NCI-H446 treated with DMSO at 0.1 percent for 48 hours (cell line): Measurements from ENCODE around the gene TMEM225B.
"Not testable (repeated sequence)": the region's sequence is repeated elsewhere in the genome, so short reads cannot be mapped to it uniquely, and the experiment has no call there.

Experiments used
- DNase-seq: peaks from one replicate; lab custom pipeline; 2025; lab: John Stamatoyannopoulos, UW

The TMEM225B gene

GRCh38 chr7:99597762-99598501 is at the start of gene TMEM225B:
TSS of gene TMEM225B (plus strand) at chr7:99598267. CDS start at chr7:99604389, 6,122 bp downstream.
- DNase-seq = no peak

DNA sequence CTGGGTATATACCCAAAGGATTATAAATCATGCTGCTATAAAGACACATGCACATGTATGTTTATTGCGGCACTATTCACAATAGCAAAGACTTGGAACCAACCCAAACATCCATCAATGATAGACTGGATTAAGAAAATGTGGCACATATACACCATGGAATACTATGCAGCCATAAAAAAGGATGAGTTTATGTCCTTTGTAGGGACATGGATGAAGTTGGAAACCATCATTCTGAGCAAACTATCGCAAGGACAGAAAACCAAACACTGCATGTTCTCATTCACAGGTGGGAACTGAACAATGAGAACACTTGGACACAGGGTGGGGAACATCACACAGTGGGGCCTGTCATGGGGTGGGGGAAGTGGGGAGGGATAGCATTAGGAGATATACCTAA is 48.5 kb upstream of the TMEM225B start:
- not testable (repeated sequence) for DNase-seq

DNA sequence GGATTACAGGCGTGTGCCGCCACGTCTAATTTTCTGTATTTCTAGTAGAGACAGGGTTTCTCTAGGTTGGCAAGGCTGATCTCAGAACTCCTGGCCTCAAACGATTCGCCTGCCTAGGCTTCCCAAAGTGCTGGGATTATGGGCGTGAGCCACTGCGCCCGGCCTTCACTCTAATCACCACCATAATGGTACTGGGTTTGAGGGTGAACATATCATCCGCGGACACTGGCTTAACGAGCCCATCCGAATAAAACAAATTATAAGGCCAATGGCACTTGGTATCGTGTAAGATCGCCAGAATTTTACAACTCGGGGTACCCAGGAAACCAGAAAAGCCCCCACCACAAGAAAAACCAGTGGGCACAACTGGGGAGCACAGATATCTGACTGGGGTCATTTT is 46.7 kb upstream of the TMEM225B start:
- DNase-seq = no peak

DNA sequence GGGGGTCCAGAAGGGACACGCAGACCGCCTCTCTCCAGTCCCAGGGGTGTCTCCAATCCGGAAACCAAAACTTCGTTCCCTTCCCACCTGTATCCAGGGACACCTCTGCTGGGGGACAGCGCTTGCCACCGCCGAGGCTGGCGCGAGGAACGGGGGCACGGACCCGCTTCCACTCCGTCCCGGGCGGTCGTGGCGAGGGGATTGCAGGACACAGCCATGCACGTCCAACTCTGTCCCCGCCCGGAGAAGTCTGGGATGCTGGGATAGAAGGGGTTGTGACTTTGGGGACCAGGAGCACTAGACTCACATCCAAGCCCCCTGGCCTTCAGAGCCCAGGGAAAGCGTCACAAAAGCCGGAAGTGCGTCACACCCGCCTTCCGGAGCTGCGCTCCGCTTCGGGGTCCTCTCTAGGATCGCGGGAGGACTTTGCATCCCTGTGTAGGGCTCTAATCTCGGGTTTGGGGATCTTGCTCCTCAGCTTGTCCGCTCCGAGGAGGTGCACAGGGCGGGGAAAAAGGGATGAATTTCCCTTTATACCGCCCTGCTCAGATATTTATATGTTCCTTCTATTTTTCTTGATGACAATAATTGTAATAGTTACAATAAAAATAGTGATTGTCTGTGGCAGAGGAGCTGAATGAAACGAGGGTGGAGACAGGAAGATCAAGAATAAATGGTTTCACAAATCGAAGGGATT is 46.2 kb upstream of the TMEM225B start, which contains the start of gene FAM200A:
TSS of gene FAM200A (minus strand) at position 348 of the 697 bp plus-strand sequence. CDS start 3,707 bp downstream, outside the sequence.
- peak; percentile 59 for DNase-seq

- DNase-seq = no peak
Measured at GRCh38 chr7:99553039-99553438, 45.0 kb upstream of the TMEM225B start.

DNA sequence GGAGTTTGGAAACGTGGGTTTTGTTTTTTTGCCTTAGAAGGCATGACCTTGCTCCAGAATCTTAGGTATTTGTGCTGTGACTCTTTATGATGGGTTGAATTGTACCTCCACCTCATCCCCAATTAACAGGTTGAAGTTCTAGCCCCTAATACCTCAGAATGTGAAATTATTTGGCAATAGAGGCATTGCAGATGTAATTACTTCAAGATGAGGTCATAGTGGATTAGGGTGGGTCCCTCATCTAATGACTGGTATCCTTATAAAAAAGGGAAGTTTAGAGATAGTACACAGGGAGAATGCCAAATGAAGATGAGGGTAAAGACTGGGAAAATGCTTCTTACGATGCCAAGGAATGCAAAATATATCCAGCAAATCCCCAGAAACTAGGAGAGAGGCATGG is 43.1 kb upstream of the TMEM225B start:
- no peak for DNase-seq

DNA sequence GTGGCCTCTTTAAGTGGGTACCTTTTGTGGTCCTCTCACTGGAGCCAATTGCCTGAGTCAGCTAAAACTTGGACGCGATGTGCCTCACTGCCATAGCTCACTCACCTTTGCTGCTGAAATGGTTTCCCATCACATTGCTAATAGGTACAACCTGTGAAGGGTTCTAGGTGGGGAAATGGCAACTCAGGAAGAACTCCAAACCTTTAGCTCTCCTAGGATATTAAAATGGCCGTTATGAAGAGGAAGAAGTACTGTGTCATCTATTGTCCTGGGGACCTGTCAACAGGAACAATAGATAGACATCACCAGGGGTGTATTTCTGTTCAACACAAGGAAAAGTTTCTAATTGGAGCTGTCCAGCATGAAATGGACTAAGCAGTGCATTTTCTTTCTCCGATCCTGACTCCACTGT is 40.9 kb upstream of the TMEM225B start:
- no peak for DNase-seq

DNA sequence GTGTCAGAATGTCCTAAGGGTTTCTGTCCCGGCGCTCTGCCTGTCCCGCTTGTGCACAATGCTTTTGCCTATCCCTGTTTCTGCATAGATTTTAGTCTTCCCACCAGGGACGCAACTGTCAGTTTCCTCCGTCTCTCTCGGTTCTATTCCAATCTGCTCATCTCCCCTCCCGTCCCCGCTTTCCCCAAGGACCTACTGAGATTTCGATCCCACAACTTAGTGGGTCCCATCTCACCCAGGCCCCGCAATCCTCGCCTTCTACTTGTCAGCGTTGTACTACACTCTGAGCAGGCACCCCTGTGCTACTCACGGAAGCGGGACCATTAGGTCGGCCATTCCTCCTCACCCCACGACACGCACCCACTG is 40.1 kb upstream of the TMEM225B start:
- DNase-seq = no peak

- DNase-seq = peak; percentile 70
Measured at GRCh38 chr7:99558306-99559174, 39.5 kb upstream of the TMEM225B start, which contains the start of gene ZNF655. TSS of gene ZNF655 (plus strand) at chr7:99558642. CDS start at chr7:99560560, 1,918 bp downstream.

DNA sequence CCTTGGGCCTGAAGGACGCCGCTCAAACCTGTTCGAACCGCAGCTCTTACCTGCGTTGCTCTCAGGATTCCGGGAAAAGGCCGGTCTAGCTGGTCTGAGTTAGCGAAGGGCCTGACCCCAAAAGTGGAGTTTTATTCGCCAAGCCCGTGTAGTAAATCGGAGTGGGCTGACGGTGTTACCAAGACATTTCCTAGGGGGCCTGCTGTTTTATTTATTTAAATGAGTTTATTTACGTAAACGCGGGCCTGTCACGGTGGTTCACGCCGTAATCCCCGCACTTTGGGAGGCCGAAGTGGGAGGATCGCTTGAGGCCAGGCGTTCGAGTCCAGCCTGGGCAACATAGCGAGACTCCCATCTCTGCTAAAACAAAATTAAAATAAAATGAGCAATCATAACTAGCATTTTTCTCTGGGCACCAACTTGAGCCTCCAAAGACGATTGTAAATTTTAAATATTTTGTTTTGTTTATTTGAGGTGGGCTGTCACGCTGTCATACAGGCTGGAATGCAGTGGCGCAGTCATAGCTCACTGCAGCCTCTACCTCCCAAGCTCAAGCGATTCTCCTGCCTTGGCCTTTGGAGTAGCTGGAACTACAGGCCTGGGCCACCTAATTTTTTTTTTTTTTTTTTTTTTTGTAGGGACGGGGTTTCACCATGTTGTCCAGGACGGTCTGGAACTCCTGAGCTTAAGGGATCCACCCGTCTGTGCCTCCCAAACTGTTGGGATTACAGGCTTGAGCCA is 38.7 kb upstream of the TMEM225B start:
- no peak for DNase-seq

DNA sequence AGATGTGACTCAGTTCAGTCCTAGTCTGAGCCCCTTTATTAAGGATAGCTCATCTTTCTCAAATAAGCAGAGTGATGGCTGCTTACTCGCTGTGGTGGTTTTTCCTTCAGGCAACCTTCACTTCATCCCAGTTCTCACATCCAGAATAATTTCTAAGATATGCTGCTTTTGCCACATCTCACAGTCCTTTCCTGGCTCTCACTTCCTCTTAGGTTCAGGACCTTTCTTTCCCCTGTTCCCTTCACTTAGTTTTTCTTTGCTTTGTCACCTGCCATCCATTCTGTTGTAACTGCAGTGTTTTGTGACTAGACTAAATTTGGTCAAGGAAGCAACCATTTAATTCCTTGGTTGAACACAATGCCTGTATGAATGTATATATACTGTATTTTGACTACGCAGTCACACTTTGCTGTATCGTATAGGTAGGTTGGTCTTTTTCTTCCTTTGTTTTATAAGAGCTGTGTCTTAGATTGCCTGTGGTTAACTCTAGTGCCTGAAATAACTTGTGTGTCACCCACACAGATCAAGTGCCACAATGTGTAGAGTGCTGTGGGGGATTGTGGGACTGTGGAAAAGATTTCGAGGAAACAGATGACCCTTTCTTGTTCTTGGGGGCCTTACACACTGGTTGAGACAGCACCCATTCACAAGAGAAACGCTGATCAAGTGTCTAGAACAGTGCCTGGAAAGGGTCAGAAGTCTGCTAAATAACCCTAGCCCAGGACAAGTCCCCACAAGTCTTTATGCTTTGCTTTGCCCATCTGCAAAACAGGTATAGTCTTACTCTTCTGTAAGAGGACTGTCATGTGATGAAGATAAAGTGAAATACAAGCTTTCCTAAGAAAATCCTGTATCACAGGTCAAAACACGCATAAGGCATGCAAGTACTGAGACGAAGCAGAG is 37.0 kb upstream of the TMEM225B start:
- no peak for DNase-seq

DNA sequence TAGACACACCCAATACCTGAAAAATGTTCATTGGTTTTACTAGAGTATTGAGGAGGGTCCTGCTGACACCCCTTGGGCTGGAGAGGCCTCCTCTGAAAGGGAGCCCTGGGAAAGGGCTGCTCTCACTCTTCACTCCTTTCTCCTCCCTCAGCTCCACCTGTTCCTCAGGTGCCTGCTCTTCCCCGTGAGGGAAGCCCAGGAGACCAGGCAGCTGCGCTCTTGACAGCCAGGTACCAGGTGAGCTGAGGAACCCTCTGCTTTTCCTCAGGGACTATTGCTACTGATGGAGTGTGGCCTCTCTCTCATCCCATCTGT is 36.4 kb upstream of the TMEM225B start:
- DNase-seq = no peak

DNA sequence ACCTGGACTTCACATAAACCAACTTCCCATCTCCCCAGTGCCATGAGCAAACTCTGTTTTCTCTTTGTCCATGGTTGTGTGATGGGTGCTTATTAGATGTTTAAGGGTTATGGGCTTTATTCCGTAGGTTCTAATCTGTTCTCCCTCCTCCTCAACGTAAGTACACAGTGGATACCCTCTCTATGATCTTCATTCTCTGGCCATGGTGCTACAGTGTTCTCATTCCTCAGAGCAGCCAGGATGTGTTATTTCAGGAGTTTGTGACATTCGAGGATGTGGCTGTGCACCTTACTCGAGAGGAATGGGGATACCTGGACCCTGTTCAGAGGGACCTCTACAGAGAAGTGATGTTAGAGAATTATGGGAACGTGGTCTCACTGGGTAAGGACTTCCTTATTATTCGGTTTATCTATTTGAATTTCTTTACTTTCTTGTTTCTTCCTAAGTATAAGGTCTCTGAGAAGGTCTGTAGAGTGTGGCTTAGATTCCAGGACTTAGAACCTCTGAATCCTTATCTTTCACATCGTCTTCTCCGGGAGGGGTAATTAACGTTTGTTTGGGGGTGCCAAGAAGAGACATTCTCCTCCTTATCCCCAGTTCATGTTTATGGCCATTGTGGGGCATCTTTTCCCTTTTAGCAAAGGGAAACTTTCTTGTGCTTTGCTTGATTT is 35.8 kb upstream of the TMEM225B start:
- DNase-seq = no peak

- no peak for DNase-seq
Measured at GRCh38 chr7:99562832-99563231, 35.2 kb upstream of the TMEM225B start.

- DNase-seq = no peak
Measured at GRCh38 chr7:99563650-99564049, 34.4 kb upstream of the TMEM225B start.

DNA sequence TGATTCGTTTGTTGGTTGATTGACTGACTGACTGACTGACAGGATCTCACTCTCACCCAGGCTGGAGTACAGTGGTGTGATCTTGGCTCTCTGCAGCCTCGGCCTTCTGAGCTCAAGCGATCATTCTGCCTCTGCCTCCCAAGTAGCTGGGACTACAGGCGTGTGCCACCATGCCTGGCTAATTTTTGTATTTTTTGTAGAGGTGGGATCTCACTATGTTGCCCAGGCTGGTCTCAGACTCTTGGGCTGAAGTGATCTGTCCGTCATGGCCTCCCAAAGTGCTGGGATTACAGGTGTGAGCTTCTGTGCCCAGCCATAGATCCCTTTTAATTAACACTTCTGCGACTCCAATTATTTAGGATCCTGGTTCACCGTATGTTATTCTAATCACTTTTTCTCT is 29.3 kb upstream of the TMEM225B start:
- DNase-seq = not testable (repeated sequence)

DNA sequence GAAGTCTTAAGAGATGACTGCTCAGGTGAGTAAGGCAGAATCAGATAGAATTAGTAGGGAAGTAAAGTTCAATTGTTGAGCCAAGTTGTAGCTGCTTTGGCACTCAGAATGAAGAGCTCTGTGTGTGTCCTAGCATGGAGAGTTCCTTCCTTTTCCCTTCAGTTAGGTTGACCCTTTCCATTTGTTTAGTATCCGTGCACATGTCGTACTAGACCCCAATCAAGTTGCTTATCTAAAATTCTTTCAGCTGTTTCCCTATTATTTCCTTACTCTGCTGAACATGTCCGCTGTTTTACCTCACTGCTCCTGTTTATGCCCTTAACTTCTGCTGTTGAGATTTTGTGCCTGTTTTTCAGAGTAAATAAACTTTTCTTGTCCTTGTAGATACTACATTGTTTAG is 26.3 kb upstream of the TMEM225B start:
- DNase-seq = no peak

DNA sequence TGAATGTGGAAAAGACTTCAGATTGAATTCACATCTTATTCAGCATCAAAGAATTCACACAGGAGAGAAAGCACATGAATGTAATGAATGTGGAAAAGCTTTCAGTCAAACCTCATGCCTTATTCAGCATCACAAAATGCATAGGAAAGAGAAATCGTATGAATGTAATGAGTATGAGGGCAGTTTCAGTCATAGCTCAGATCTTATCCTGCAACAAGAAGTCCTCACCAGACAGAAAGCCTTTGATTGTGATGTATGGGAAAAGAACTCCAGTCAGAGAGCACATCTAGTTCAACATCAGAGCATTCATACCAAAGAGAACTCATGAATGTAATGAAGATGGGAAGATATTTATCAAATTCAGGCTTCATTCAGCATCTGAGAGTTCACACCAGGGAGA is 24.8 kb upstream of the TMEM225B start:
- DNase-seq = no peak

- DNase-seq = no peak
Measured at GRCh38 chr7:99576251-99576650, 21.8 kb upstream of the TMEM225B start.

- no peak for DNase-seq
Measured at GRCh38 chr7:99579281-99579955, 18.6 kb upstream of the TMEM225B start.
